Peyer's patch (tissue), 4 donors: ENCODE measurements around the gene IFITM5. TPM values are rescaled to one million over a fixed set of nuclear protein-coding genes. Genes with fewer than 3 reads are reported as not detected.
A peak's percentile ranks its signal among the peaks of the same experiment; 100 is the strongest.

Experiments
- DNase-seq, 3 donors: peaks; one replicate each; pipeline ENCODE4 v3.0.0-alpha.2; 2017 to 2019
- H3K27ac ChIP-seq, 4 donors: fragments of 200-600 bp; sonication (generic); one replicate each; pipeline ENCODE4 v1.5.1; 2016 to 2019
- H3K27me3 ChIP-seq, 2 donors: fragments of 200-600 bp; sonication (generic); one replicate each; pipeline ENCODE4 v1.5.1; 2019
- H3K36me3 ChIP-seq, 3 donors: fragments of 200-600 bp; sonication (generic); one replicate each; pipeline ENCODE4 v1.5.1; 2016 to 2019
- H3K4me1 ChIP-seq, 4 donors: fragments of 200-600 bp; sonication (generic); one replicate each; pipeline ENCODE4 v1.5.1; 2016 to 2019
- H3K4me3 ChIP-seq, 4 donors: fragments of 200-600 bp; sonication (generic); 1 replicate in 3 of 4; 2 replicates in 1 of 4; pipeline ENCODE4 v1.5.1; 2016 to 2019; ENCODE audit warnings: mild to moderate bottlenecking in 1 of 4
- H3K9me3 ChIP-seq, 4 donors: fragments of 200-600 bp; sonication (generic); one replicate each; pipeline ENCODE4 v1.5.1; 2016 to 2019; ENCODE audit warnings: mild to moderate bottlenecking in 1 of 4
- POLR2A ChIP-seq, 2 donors: fragments of 450-650 bp; IDR thresholded peaks; one replicate each; pipeline ENCODE4 v1.5.1; 2017; ENCODE audit warnings: antibody characterized with exemption in 2 of 2, mild to moderate bottlenecking in 2 of 2, moderate library complexity in 2 of 2
- total RNA-seq, 4 donors: library from RNA; depleted of rRNA; stranded (reverse); fragments of >200 nt; gene quantifications; one replicate each; pipeline ENCODE4 v1.1.0, GENCODE V29; 2016
- TF ChIP-seq, protein P1 (sequence below), 6 experiments: fragments of 450-650 bp in 4 of 6; fragments of 200-600 bp in 2 of 6; sonication (generic) in 1 of 6; IDR thresholded peaks; one replicate each; pipeline ENCODE4 v1.5.1; 2017 to 2019; ENCODE audit warnings: antibody characterized with exemption in 6 of 6, mild to moderate bottlenecking in 3 of 6, moderate library complexity in 1 of 6

The IFITM5 gene
- total RNA-seq: not detected

DNA sequence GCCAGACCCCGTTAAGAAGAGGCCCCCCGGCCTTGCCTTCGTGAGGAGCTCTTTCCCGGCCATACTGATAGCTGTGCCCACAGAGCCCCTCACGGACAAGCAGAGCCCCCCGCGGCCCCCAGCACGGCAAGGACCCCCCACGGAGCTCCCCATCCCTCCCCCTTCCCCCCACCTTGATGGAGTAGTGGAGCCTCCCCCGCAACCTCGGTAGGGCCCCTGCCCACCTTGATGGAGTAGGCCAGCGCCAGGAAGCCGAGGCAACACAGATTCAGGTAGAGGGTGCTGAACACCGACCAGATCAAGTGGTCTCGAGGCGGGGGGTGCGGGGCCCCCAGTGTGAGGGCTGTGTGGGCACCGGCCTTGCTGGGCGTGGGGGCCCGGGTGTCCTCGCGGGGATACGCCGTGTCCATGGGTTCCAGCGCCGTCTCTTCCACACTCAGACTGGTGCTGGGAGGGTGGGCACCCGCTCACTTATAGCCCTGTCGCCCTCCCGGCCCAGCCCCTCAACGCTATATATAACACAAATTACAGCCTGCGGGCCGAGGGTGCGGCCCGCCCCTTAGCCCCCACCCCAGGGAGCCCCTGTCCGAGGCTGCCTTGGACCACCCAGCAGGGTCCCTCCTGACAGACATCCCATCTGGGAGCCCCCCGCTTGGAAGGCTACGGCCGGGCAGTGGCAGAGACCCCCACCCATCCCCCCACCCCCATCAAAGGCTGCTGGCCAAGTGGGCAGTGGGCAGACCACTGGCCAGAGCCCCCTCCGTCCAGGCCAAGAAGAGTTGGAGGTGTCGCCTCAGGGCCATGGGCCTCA lies at the start of gene IFITM5:
IFITM5 (minus strand) TSS at position 446 of the 811 bp plus-strand sequence; CDS start at position 410, 36 bp downstream.
- Histone ChIP-seq H3K4me3 (no peak within 1 kb of the TSS), H3K27ac (peak within 1 kb of the TSS in 2 of 4 donors; percentile 36 to 43), H3K4me1 (peaks cover 0 to 24% (median 5%) of the 10 kb centered on the region in 4 donors), H3K36me3 (peaks cover 0 to 7% (median 0%) of the 10 kb centered on the region in 3 donors), H3K27me3 (peaks cover 0 to 9% of the 10 kb centered on the region in 2 donors), H3K9me3 (no peaks in the 10 kb centered on the region)
- no peak for TF ChIP-seq POLR2A (IDR thresholded peaks at IDR 0.05)
- TF ChIP-seq, protein P1, sequence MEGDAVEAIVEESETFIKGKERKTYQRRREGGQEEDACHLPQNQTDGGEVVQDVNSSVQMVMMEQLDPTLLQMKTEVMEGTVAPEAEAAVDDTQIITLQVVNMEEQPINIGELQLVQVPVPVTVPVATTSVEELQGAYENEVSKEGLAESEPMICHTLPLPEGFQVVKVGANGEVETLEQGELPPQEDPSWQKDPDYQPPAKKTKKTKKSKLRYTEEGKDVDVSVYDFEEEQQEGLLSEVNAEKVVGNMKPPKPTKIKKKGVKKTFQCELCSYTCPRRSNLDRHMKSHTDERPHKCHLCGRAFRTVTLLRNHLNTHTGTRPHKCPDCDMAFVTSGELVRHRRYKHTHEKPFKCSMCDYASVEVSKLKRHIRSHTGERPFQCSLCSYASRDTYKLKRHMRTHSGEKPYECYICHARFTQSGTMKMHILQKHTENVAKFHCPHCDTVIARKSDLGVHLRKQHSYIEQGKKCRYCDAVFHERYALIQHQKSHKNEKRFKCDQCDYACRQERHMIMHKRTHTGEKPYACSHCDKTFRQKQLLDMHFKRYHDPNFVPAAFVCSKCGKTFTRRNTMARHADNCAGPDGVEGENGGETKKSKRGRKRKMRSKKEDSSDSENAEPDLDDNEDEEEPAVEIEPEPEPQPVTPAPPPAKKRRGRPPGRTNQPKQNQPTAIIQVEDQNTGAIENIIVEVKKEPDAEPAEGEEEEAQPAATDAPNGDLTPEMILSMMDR (IDR thresholded peaks at IDR 0.05): no peak
- peak in 1 of 3 donors; percentile 42 for DNase-seq

DNA sequence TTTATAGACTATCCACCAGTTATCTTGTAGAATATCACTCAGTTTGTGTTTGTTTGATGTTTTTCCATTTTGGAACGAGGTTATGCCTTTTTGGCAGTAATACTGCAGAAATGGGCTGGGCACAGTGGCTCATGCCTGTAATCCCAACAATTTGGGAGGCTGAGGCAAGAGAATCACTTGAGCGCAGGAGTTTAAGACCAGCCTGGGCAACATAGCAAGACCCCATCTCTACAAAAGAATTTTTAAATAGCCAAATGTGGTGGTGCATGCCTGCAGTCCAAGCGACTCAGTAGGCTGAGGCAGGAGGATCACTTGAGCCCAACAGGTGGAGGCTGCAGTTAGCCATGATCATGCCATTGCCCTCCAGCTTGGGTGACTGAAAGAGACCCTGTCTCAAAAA lies 47.2 kb upstream of the IFITM5 start:
- Histone ChIP-seq H3K27ac (no peak overlapping the region), H3K9me3 (no peaks in the 10 kb centered on the region), H3K27me3 (no peaks in the 10 kb centered on the region), H3K36me3 (no peaks in the 10 kb centered on the region), H3K4me3 (no peak overlapping the region), H3K4me1 (peaks cover 0 to 9% (median 0%) of the 10 kb centered on the region in 4 donors)
- TF ChIP-seq, protein P1 (IDR thresholded peaks at IDR 0.05): no peak
- no peak for TF ChIP-seq POLR2A (IDR thresholded peaks at IDR 0.05)
- DNase-seq: no peak

DNA sequence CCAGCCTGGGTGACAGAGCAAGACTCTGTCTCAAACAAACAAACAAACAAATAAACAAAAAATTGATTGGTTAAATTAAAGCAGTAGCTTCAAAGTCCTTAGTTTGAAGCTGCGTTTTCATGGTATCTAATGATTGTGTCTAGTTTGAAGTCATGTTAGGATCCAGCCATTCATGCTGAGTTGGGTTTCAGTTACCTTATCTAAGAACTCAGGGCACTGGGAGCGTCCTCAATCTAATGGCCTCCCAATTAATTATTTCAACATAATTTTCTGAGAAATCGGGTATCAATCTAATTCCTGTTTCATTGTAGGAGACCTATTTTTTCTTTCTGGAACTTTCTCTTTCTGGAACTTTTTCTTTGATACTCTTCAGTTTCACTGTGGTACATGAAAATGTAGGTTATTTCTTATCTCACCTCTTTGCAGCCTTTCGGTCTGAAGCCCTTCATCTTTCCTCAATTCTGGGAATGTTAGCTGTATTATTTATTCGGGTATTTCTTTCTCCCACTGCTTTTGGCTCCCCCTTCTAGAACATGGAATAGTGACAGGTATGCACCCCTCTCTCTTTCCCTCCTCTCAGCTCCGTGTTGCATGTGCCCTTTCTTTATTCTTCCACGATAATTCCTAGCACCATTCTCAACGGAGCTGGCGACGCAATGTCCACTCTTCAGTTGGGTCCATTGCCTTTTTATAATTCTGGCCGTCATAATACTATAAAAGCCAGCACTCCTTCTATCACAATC lies 45.7 kb upstream of the IFITM5 start:
- Histone ChIP-seq H3K9me3 (no peaks in the 10 kb centered on the region), H3K36me3 (no peaks in the 10 kb centered on the region), H3K27ac (no peak overlapping the region), H3K4me1 (no peaks in the 10 kb centered on the region), H3K27me3 (no peaks in the 10 kb centered on the region), H3K4me3 (no peak overlapping the region)
- no peak for TF ChIP-seq POLR2A (IDR thresholded peaks at IDR 0.05)
- TF ChIP-seq, protein P1 (IDR thresholded peaks at IDR 0.05): no peak
- DNase-seq: no peak

DNA sequence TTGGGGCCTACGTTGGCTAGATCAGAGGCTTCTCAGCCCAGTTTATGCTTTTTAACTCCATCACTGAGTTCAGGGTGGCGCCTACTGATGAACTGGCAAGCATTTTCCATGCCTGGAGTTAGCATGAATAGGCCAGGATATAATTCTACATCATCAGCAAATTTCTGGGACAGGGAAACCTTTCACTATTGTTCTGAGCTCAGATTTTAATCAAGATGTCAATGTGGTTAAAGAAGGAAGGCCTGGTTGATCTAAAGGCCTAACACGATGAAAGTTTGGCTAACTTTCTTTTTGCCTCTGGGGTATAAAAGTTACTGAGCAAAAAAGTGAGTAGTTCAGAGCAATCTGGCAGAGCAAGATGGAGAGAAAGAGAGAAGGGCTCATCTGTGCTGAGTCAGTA lies 43.0 kb upstream of the IFITM5 start:
- Histone ChIP-seq H3K36me3 (no peaks in the 10 kb centered on the region), H3K4me1 (no peaks in the 10 kb centered on the region), H3K4me3 (no peak overlapping the region), H3K27me3 (no peaks in the 10 kb centered on the region), H3K9me3 (no peaks in the 10 kb centered on the region), H3K27ac (no peak overlapping the region)
- no peak for DNase-seq
- TF ChIP-seq, protein P1 (IDR thresholded peaks at IDR 0.05): no peak
- no peak for TF ChIP-seq POLR2A (IDR thresholded peaks at IDR 0.05)

DNA sequence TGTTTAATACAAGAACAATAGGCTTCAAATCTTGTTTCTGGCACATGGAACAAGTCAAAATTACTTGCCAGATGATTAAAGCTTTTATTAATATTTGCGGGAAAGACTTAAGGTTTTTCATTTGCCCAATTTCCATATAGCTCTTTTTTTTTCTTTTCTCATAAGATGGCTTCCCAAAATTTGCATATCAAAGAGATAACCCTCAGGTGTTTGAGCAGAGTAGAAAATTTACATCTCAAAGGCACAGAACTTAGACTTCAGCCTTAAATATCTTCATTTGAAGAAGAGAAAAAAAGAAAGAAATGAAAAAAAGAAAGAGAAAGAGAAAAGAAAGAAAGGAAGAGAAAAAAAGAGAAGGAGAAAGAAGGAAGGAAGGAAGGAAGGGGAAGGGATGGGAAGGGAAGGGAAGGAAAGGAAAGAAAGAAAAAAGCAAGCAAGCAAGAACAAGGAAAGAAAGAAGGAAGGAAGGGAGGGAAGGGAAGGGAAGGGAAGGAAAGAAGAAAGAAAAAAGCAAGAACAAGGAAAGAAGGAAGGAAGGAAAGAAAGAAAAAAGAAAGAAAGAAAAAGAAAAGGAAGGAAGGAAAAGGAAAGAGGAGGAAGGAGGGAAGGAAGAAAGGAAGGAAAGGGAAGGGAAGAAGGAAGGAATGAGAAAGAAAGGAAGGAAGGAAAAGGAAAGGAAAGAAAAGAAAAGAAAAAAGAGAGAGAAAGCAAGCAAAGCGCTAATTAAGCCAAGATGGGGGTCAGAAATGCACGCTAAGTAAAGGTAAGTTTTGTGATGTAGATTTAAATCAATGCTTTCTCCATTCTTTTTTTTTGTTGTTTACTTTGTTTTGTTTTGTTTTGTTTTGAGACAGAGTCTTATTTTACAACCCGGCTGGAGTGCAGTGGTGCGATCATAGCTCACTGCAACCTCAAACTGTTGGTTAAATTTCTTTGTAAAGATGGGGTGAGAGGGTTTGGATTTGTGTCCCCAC lies 41.5 kb upstream of the IFITM5 start:
- H3K9me3 ChIP-seq: no peaks in the 10 kb centered on the region
- no peak for DNase-seq
- H3K4me3 ChIP-seq: no peak overlapping the region
- H3K36me3 ChIP-seq: no peaks in the 10 kb centered on the region
- peaks cover 0 to 8% (median 6%) of the 10 kb centered on the region in 4 donors for H3K4me1 ChIP-seq
- no peaks in the 10 kb centered on the region for H3K27me3 ChIP-seq
- no peak overlapping the region for H3K27ac ChIP-seq
- TF ChIP-seq, protein P1 (IDR thresholded peaks at IDR 0.05): no peak
- no peak for TF ChIP-seq POLR2A (IDR thresholded peaks at IDR 0.05)
